Fibroblast of gingiva (primary cell): ENCODE measurements around the gene GCFC2.

Experiments used
- DNase-seq: peaks from one replicate; pipeline ENCODE4 v3.0.0-alpha.2; 2011; ENCODE audit warnings: low read depth

Gene GCFC2

GRCh38 chr2:75622929-75623328, 87.8 kb downstream of the GCFC2 start:
- no peak for DNase-seq

GRCh38 chr2:75622500-75622899, 88.2 kb downstream of the GCFC2 start:
- DNase-seq: peak; percentile 36

- DNase-seq: no peak
These were observed 89.5 kb downstream of the GCFC2 start for GRCh38 chr2:75621228-75621627.

GRCh38 chr2:75619956-75620740, 90.6 kb downstream of the GCFC2 start:
- no peak for DNase-seq

GRCh38 chr2:75616933-75617332, 93.8 kb downstream of the GCFC2 start:
- no peak for DNase-seq

- no peak for DNase-seq
These were observed 94.3 kb downstream of the GCFC2 start for GRCh38 chr2:75616406-75616805.

GRCh38 chr2:75614162-75614651, 96.5 kb downstream of the GCFC2 start:
- peak; percentile 51 for DNase-seq

- DNase-seq: no peak
These were observed 97.9 kb downstream of the GCFC2 start for GRCh38 chr2:75612862-75613243.
